ENCODE results near the gene FAM107A. TPM values are rescaled to one million over a fixed set of nuclear protein-coding genes. Genes with fewer than 3 reads are reported as not detected.

FAM107A gene
- polyA plus RNA-seq, 3 donors, result not detected

DNA sequence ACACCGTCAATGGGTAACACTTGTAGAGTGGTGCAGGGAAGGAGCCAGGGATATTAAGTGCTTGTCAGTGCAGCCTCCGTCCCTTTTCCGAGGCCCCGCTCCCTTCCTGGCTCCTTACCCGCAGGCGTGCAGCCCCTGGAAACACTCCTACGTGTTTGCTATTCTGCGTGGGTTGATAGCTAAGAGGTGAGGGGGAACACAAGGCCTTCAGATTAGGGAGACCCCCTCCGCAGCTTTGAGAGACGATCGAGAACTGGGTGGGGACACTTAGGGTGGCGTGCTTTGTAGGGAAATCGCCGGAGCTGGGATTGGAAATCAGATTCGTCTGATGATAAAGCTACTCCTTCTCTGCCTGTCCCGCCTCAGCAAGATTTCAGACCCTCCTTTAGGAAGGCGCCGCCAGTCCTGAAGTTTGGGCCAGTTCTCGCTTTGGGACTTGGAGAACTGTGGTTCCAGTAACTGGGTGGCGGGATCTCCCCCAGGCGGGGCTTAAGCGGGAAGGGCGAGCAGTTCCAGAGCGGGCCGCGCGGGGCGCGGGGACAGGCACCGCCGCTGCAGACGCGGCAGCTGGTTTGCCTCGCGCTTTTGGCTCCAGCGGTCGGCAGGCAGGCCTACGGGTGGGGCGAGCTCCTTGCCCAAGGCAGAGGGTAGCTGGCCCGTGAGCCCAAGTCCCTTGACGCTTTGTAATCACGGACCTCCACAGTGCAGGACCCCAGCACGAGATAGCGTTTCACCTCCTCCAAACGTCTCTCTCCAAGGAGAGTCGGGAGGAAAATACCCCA lies 8.0 kb upstream of the FAM107A start:
- H3K36me3 Mint-ChIP-seq, result peaks cover 4 to 6% of the 10 kb centered on the region in 2 donors
- H3K9me3 Mint-ChIP-seq, result peaks cover 0 to 27% (median 19%) of the 10 kb centered on the region in 7 donors
- Histone ChIP-seq H3K79me2 (ENCODE audit: insufficient read depth, low read length) (no peaks in the 10 kb centered on the region), H3K4me3 (replicated peaks in 1 of 3; ENCODE audit: low read depth in 2 of 3, low read length in 3 of 3) (peak overlapping the region; percentile 56 to 94 (median 71)), H3K4me2 (replicated peaks; ENCODE audit: extremely low read depth, low read length, poor library complexity, severe bottlenecking) (peak overlapping the region; percentile 95), H3K9ac (ENCODE audit: insufficient read depth, low read length, poor library complexity, severe bottlenecking) (peak overlapping the region; percentile 57), H2AFZ (ENCODE audit: insufficient read depth, low read depth, low read length, poor library complexity, severe bottlenecking) (peak overlapping the region; percentile 89), H4K20me1 (ENCODE audit: insufficient read depth, low read length) (no peaks in the 10 kb centered on the region), H3K9me3 (replicated peaks in 1 of 2; ENCODE audit: control insufficient read depth in 1 of 2, insufficient read depth in 1 of 2, low read length in 2 of 2) (peaks cover 0 to 27% of the 10 kb centered on the region in 2 donors), H3K4me1 (ENCODE audit: control insufficient read depth in 1 of 2, insufficient read depth in 2 of 2, low read length in 2 of 2) (peaks cover 5 to 9% of the 10 kb centered on the region in 2 donors), H3K36me3 (replicated peaks in 1 of 2; ENCODE audit: control insufficient read depth in 1 of 2, insufficient read depth in 2 of 2, low read length in 2 of 2) (no peaks in the 10 kb centered on the region), H3K27ac (ENCODE audit: low read depth in 1 of 2, low read length in 2 of 2) (peak overlapping the region in 1 of 2 donors; percentile 31), H3K27me3 (ENCODE audit: control insufficient read depth in 2 of 2, insufficient read depth in 2 of 2, low read length in 2 of 2) (peaks cover 36 to 62% of the 10 kb centered on the region in 2 donors)
- peak overlapping the region; percentile 93 to 98 for H3K4me3 Mint-ChIP-seq
- peaks cover 22% of the 10 kb centered on the region for H3K4me1 Mint-ChIP-seq
- DNase-seq, result peak; percentile 42 to 50 (median 47)
- intact Hi-C loops (cut with micrococcal nuclease), result no loop called here
- peaks cover 53 to 67% (median 61%) of the 10 kb centered on the region in 3 donors for H3K27me3 Mint-ChIP-seq (ENCODE audit: low read depth in 3 of 3)
- TF ChIP-seq, protein P1, sequence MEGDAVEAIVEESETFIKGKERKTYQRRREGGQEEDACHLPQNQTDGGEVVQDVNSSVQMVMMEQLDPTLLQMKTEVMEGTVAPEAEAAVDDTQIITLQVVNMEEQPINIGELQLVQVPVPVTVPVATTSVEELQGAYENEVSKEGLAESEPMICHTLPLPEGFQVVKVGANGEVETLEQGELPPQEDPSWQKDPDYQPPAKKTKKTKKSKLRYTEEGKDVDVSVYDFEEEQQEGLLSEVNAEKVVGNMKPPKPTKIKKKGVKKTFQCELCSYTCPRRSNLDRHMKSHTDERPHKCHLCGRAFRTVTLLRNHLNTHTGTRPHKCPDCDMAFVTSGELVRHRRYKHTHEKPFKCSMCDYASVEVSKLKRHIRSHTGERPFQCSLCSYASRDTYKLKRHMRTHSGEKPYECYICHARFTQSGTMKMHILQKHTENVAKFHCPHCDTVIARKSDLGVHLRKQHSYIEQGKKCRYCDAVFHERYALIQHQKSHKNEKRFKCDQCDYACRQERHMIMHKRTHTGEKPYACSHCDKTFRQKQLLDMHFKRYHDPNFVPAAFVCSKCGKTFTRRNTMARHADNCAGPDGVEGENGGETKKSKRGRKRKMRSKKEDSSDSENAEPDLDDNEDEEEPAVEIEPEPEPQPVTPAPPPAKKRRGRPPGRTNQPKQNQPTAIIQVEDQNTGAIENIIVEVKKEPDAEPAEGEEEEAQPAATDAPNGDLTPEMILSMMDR (IDR thresholded peaks at IDR 0.05), result peak; percentile 80
- WGBS (ENCODE audit: insufficient coverage), result 3% methylated on average over 35 of the region's 46 CpGs
- H3K27ac Mint-ChIP-seq, result peak overlapping the region in 3 of 7 donors; percentile 38 to 73 (median 54)

DNA sequence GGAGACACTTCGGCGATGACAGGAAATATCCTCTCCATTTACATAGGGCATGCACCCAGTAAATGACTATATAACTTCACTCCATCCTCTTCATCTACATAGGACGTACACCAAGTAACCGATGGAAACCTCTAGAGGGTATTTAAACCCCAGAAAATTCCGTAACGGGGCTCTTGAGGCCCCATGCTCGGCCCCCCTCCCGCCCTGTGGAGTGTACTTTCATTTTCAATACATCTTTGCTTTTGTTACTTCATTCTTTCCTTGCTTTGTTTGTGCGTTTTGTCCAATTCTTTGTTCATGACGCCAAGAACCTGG lies 7.5 kb upstream of the FAM107A start:
- DNase-seq, result no peak
- no peaks in the 10 kb centered on the region for H3K36me3 ChIP-seq (replicated peaks in 1 of 2; ENCODE audit: control insufficient read depth in 1 of 2, insufficient read depth in 2 of 2, low read length in 2 of 2)
- no peaks in the 10 kb centered on the region for H4K20me1 ChIP-seq (ENCODE audit: insufficient read depth, low read length)
- 20% methylated on average over 4 of the region's 10 CpGs for WGBS (ENCODE audit: insufficient coverage)
- peak overlapping the region in 1 of 2 donors; percentile 31 for H3K27ac ChIP-seq (ENCODE audit: low read depth in 1 of 2, low read length in 2 of 2)
- peaks cover 53 to 64% (median 60%) of the 10 kb centered on the region in 3 donors for H3K27me3 Mint-ChIP-seq (ENCODE audit: low read depth in 3 of 3)
- peaks cover 36 to 59% of the 10 kb centered on the region in 2 donors for H3K27me3 ChIP-seq (ENCODE audit: control insufficient read depth in 2 of 2, insufficient read depth in 2 of 2, low read length in 2 of 2)
- peaks cover 0 to 27% of the 10 kb centered on the region in 2 donors for H3K9me3 ChIP-seq (replicated peaks in 1 of 2; ENCODE audit: control insufficient read depth in 1 of 2, insufficient read depth in 1 of 2, low read length in 2 of 2)
- peaks cover 5 to 9% of the 10 kb centered on the region in 2 donors for H3K4me1 ChIP-seq (ENCODE audit: control insufficient read depth in 1 of 2, insufficient read depth in 2 of 2, low read length in 2 of 2)
- H3K4me2 ChIP-seq (replicated peaks; ENCODE audit: extremely low read depth, low read length, poor library complexity, severe bottlenecking), result peak overlapping the region; percentile 95
- no peak overlapping the region for H3K27ac Mint-ChIP-seq
- TF ChIP-seq, protein P1 (IDR thresholded peaks at IDR 0.05), result no peak
- peaks cover 22% of the 10 kb centered on the region for H3K4me1 Mint-ChIP-seq
- peak overlapping the region; percentile 56 to 94 (median 71) for H3K4me3 ChIP-seq (replicated peaks in 1 of 3; ENCODE audit: low read depth in 2 of 3, low read length in 3 of 3)
- no peaks in the 10 kb centered on the region for H3K79me2 ChIP-seq (ENCODE audit: insufficient read depth, low read length)
- H3K9ac ChIP-seq (ENCODE audit: insufficient read depth, low read length, poor library complexity, severe bottlenecking), result peak overlapping the region; percentile 57
- intact Hi-C loops (cut with micrococcal nuclease), result no loop called here
- H3K36me3 Mint-ChIP-seq, result peaks cover 4 to 6% of the 10 kb centered on the region in 2 donors
- H2AFZ ChIP-seq (ENCODE audit: insufficient read depth, low read depth, low read length, poor library complexity, severe bottlenecking), result peak overlapping the region; percentile 89
- peaks cover 0 to 27% (median 19%) of the 10 kb centered on the region in 7 donors for H3K9me3 Mint-ChIP-seq
- H3K4me3 Mint-ChIP-seq, result peak overlapping the region; percentile 93 to 98

Data from CD14-positive monocyte (primary cell).